ENCODE measurements around the gene PTCD1. TPM values are rescaled to one million over a fixed set of nuclear protein-coding genes. Genes with fewer than 3 reads are reported as not detected.
"Not testable (repeated sequence)": the region's sequence is repeated elsewhere in the genome, so short reads cannot be mapped to it uniquely, and the experiment has no call there.

PTCD1 gene
- total RNA-seq, 1 experiment from 2014 or later, result 11.8 TPM

DNA sequence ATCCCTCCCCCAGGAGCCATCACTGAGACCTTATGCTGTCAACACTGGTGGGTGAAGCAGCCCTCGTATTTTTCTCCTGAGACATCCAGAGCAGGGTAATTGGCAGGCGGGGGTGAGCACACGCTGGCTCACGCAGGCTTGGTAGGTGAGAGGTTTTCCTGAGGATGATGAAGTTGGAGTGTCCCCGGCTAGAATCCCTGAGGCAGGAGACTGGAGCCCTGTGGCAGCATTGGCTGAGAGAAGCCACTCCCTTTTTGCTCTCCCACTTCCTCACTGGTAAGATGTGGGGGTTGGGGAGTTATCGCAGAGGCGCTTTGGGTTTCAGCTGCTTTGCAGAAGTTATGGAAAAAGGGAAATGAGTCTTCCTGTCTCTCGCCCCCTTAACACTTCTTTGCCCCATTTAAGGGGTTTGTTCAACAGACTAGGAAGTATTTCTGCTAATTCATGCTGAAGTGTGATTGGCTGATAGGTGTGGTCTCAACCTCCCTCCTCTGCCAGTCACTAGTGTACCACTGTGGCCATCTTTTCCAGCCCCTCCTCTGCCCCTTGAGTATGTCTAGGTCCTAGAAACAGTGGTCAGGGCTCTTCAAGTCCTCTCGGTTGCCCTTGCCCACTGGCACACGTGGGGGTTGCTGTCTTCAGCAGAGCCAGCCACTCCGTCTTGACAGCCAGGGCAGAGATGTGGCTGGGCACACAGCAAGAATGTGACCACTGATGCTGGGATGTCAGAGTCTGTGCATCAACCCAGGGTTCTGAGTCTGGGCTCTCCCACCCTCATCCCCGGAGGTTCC, 58.4 kb downstream of the PTCD1 start:
- BruUV-seq (replicated peaks), result TSS peak; percentile 16
- no peaks in the 10 kb centered on the region for H3K27me3 ChIP-seq (replicated peaks; ENCODE audit: insufficient read depth, low read depth, low read length, poor library complexity)
- no peaks in the 10 kb centered on the region for H3K9me3 ChIP-seq (ENCODE audit: low read depth, low read length, poor library complexity, severe bottlenecking)
- H3K27ac ChIP-seq (ENCODE audit: low read depth, low read length, poor library complexity, severe bottlenecking), result peak overlapping the region; percentile 62
- intact Hi-C loops (cut with micrococcal nuclease; ENCODE audit: unreplicated experiment), result no loop called here
- CTCF ChIA-PET, result no interaction called here
- H3K4me3 ChIP-seq (ENCODE audit: low read depth, low read length, poor library complexity, severe bottlenecking), result no peak overlapping the region
- no peak for TF ChIP-seq EZH2 (IDR thresholded peaks at IDR 0.05; ENCODE audit: borderline replicate concordance, low read depth, low read length, poor library complexity, severe bottlenecking)
- TF ChIP-seq, protein P1, sequence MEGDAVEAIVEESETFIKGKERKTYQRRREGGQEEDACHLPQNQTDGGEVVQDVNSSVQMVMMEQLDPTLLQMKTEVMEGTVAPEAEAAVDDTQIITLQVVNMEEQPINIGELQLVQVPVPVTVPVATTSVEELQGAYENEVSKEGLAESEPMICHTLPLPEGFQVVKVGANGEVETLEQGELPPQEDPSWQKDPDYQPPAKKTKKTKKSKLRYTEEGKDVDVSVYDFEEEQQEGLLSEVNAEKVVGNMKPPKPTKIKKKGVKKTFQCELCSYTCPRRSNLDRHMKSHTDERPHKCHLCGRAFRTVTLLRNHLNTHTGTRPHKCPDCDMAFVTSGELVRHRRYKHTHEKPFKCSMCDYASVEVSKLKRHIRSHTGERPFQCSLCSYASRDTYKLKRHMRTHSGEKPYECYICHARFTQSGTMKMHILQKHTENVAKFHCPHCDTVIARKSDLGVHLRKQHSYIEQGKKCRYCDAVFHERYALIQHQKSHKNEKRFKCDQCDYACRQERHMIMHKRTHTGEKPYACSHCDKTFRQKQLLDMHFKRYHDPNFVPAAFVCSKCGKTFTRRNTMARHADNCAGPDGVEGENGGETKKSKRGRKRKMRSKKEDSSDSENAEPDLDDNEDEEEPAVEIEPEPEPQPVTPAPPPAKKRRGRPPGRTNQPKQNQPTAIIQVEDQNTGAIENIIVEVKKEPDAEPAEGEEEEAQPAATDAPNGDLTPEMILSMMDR (conservative IDR thresholded peaks at IDR 0.05; ENCODE audit: low read depth, low read length), result no peak
- H3K4me1 ChIP-seq (ENCODE audit: insufficient read depth, low read length, poor library complexity, severe bottlenecking), result peaks cover 23% of the 10 kb centered on the region
- H3K36me3 ChIP-seq (ENCODE audit: insufficient read depth, low read length, poor library complexity, severe bottlenecking), result no peaks in the 10 kb centered on the region
- DNase-seq (ENCODE audit: low spot score), result peak; percentile 57
- POLR2A ChIA-PET (ENCODE audit: low non-redundant PET), result no interaction called here

DNA sequence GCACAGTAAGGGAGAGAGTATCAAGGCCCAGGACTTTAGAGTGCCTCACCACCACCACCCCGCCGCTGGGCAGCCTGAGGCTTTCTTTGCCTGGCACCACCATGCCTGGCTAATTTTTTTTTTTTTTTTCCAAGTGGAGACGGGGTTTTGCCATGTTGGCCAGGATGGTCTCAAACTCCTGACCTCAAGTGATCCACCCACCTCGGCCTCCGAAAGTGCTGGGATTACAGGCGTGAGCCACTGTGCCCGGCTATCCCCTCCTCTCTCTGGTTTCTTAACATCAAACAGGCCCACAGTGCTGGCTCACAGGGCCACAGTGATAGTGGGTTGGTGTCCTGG, 58.9 kb downstream of the PTCD1 start:
- BruUV-seq (replicated peaks); H3K4me3 ChIP-seq (ENCODE audit: low read depth, low read length, poor library complexity, severe bottlenecking): not testable (repeated sequence)

DNA sequence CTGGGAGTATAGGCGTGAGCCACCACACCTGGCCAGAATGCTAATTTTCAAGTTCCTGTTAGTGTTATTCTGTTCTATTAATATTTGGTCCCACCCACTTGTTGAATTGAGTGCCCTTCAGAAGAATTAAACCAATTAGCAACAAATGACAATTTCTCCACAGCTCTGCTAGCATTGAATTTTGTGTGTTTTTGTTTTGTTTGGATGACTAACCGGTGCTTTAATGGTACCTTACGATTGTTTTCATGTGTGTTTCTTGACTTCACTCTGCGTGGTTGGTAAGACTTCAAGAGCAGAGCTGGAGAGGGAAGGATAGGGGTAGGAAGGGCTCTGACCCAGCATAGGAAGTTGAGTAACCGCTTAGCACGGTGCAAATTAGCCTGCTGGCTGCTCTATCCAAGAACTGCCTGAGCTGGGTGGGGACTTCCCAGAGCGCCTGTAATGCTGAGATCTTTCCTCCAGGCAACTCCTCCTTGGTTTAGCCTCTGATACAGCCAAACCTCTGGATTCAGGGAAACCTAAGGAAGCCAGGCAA, 59.5 kb downstream of the PTCD1 start:
- intact Hi-C loops (cut with micrococcal nuclease; ENCODE audit: unreplicated experiment), result no loop called here
- DNase-seq (ENCODE audit: low spot score), result peak; percentile 61
- no peak overlapping the region for H3K4me3 ChIP-seq (ENCODE audit: low read depth, low read length, poor library complexity, severe bottlenecking)
- TF ChIP-seq, protein P1 (conservative IDR thresholded peaks at IDR 0.05; ENCODE audit: low read depth, low read length), result no peak
- TF ChIP-seq EZH2 (IDR thresholded peaks at IDR 0.05; ENCODE audit: borderline replicate concordance, low read depth, low read length, poor library complexity, severe bottlenecking), result no peak
- H3K4me1 ChIP-seq (ENCODE audit: insufficient read depth, low read length, poor library complexity, severe bottlenecking), result peaks cover 23% of the 10 kb centered on the region
- ChIA-PET POLR2A (ENCODE audit: low non-redundant PET) (interaction anchor here (0.6 kb wide), 1 partner anchor 1745 kb away, joined by 5 read pairs; no protein-coding TSS in a partner anchor), CTCF (no interaction called here)
- no peaks in the 10 kb centered on the region for H3K27me3 ChIP-seq (replicated peaks; ENCODE audit: insufficient read depth, low read depth, low read length, poor library complexity)
- no peaks in the 10 kb centered on the region for H3K9me3 ChIP-seq (ENCODE audit: low read depth, low read length, poor library complexity, severe bottlenecking)
- H3K27ac ChIP-seq (ENCODE audit: low read depth, low read length, poor library complexity, severe bottlenecking), result peak overlapping the region; percentile 6
- no TSS peak for BruUV-seq (replicated peaks)
- H3K36me3 ChIP-seq (ENCODE audit: insufficient read depth, low read length, poor library complexity, severe bottlenecking), result no peaks in the 10 kb centered on the region

More for the DNA sequence above, 58.9 kb downstream of the PTCD1 start:
- CTCF ChIA-PET; DNase-seq (ENCODE audit: low spot score); H3K27me3 ChIP-seq (replicated peaks; ENCODE audit: insufficient read depth, low read depth, low read length, poor library complexity); H3K36me3 ChIP-seq (ENCODE audit: insufficient read depth, low read length, poor library complexity, severe bottlenecking); intact Hi-C loops (cut with micrococcal nuclease; ENCODE audit: unreplicated experiment); H3K9me3 ChIP-seq (ENCODE audit: low read depth, low read length, poor library complexity, severe bottlenecking): not testable (repeated sequence)
- POLR2A ChIA-PET (ENCODE audit: low non-redundant PET), result interaction anchor here (0.6 kb wide), 1 partner anchor 1746 kb away, joined by 5 read pairs; no protein-coding TSS in a partner anchor
- peaks cover 23% of the 10 kb centered on the region for H3K4me1 ChIP-seq (ENCODE audit: insufficient read depth, low read length, poor library complexity, severe bottlenecking)
- peak overlapping the region; percentile 6 for H3K27ac ChIP-seq (ENCODE audit: low read depth, low read length, poor library complexity, severe bottlenecking)

Data from A673 (cell line).